Neural crest cell (in vitro differentiated cells): ENCODE measurements around the gene RNF123. TPM values are rescaled to one million over a fixed set of nuclear protein-coding genes. Genes with fewer than 3 reads are reported as not detected.
A peak's percentile ranks its signal among the peaks of the same experiment; 100 is the strongest.

Source experiments
- DNase-seq: peaks from one replicate; pipeline ENCODE4 v3.0.0; 2021; ENCODE audit warnings: low read depth, mixed read lengths, low spot score
- H3K27ac Mint-ChIP-seq: one replicate; pipeline ENCODE4 v1.8.0; 2021; ENCODE audit warnings: mild to moderate bottlenecking, mixed read lengths; ENCODE audit not compliant: unreplicated experiment
- H3K27me3 Mint-ChIP-seq: 2 replicates; pipeline ENCODE4 v1.8.0; 2021; ENCODE audit warnings: low read depth, mild to moderate bottlenecking, mixed read lengths
- H3K36me3 Mint-ChIP-seq: 2 replicates; pipeline ENCODE4 v1.8.0; 2021; ENCODE audit warnings: low read depth, mild to moderate bottlenecking, mixed read lengths
- H3K4me1 Mint-ChIP-seq: 2 replicates; pipeline ENCODE4 v1.8.0; 2021; ENCODE audit warnings: mixed read lengths
- H3K4me3 Mint-ChIP-seq: one replicate; pipeline ENCODE4 v1.8.0; 2021; ENCODE audit warnings: mild to moderate bottlenecking, mixed read lengths
- H3K9me3 Mint-ChIP-seq: 2 replicates; pipeline ENCODE4 v1.8.0; 2021; ENCODE audit warnings: mixed read lengths
- total RNA-seq: library from RNA; stranded (reverse); gene quantifications from 2 replicates; pipeline ENCODE4 v1.2.1, GENCODE V29; 2021
- TF ChIP-seq, protein P1 (sequence below): fragments of 200-600 bp; sonication (generic); conservative IDR thresholded peaks from 2 replicates; pipeline ENCODE4 v1.5.0; 2021; ENCODE audit warnings: antibody characterized with exemption, mild to moderate bottlenecking

RNF123 gene
- total RNA-seq, 1 donor from 2014 or later, result 42.4 TPM

DNA sequence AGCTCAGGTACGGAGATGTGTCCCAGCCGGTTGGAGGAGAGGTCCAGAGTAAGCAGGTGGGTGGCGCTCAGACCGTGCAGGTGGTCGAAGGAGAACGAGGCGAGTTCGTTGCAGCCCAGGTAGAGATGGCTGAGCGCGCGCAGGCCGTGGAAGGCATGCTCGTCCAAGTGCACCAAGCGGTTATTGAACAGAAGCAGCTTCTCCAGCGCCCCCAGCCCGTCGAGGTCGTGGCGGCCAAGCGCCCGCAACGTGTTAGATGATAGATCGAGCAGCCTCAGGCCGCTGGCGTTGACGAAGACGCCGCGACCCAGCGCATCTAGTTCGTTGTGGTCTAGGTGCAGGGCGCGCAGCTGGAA lies 29.5 kb downstream of the RNF123 start:
- TF ChIP-seq, protein P1, sequence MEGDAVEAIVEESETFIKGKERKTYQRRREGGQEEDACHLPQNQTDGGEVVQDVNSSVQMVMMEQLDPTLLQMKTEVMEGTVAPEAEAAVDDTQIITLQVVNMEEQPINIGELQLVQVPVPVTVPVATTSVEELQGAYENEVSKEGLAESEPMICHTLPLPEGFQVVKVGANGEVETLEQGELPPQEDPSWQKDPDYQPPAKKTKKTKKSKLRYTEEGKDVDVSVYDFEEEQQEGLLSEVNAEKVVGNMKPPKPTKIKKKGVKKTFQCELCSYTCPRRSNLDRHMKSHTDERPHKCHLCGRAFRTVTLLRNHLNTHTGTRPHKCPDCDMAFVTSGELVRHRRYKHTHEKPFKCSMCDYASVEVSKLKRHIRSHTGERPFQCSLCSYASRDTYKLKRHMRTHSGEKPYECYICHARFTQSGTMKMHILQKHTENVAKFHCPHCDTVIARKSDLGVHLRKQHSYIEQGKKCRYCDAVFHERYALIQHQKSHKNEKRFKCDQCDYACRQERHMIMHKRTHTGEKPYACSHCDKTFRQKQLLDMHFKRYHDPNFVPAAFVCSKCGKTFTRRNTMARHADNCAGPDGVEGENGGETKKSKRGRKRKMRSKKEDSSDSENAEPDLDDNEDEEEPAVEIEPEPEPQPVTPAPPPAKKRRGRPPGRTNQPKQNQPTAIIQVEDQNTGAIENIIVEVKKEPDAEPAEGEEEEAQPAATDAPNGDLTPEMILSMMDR, result no peak
- H3K9me3 Mint-ChIP-seq, result no peaks in the 10 kb centered on the region
- H3K4me1 Mint-ChIP-seq, result peaks cover 27% of the 10 kb centered on the region
- DNase-seq, result no peak
- peak overlapping the region; percentile 92 for H3K27ac Mint-ChIP-seq
- peaks cover 8% of the 10 kb centered on the region for H3K36me3 Mint-ChIP-seq
- H3K27me3 Mint-ChIP-seq, result peaks cover 17% of the 10 kb centered on the region
- peak overlapping the region; percentile 98 for H3K4me3 Mint-ChIP-seq

DNA sequence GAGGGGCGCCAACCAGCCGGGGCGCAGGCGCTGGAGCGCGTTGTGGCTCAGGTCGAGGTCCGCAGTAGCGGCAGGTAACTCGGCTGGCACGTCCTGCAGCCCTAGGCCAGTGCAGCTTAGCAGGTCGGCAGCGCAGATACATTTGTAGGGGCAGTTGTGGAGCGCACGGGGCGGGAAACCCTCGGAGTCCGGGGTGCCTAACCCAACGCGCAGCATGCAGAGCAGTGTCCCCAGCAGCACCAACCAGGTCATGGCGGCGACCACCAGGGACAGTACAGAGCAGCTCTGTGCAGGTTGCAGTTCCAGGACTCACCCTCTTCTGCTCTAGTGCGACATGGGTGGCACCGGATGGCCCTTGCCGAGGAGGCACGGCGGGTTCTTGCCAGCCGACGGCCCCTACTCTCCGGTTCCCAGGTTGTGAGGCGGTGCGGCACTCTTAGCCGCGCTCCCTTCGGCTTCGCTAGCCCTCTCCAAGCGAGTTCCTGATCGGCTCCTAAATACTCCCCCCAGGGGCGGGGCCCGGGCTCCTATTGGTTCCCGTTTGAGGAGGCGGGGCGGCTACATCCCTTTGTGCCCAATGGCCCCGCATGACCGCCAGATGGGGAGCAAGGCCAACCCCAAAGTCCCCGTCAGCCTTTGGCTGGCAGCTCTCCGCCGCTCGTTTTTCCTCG lies 30.0 kb downstream of the RNF123 start, which contains the start of gene AMIGO3:
AMIGO3 (minus strand) TSS at position 471 of the 671 bp plus-strand sequence; CDS start at position 252, 219 bp downstream.
- peaks cover 8% of the 10 kb centered on the region for H3K36me3 Mint-ChIP-seq
- H3K4me3 Mint-ChIP-seq, result peak within 1 kb of the TSS; percentile 98
- TF ChIP-seq, protein P1, result peak; percentile 73
- no peaks in the 10 kb centered on the region for H3K9me3 Mint-ChIP-seq
- H3K4me1 Mint-ChIP-seq, result peaks cover 31% of the 10 kb centered on the region
- peaks cover 19% of the 10 kb centered on the region for H3K27me3 Mint-ChIP-seq
- DNase-seq, result peak; percentile 90
- peak within 1 kb of the TSS; percentile 92 for H3K27ac Mint-ChIP-seq

DNA sequence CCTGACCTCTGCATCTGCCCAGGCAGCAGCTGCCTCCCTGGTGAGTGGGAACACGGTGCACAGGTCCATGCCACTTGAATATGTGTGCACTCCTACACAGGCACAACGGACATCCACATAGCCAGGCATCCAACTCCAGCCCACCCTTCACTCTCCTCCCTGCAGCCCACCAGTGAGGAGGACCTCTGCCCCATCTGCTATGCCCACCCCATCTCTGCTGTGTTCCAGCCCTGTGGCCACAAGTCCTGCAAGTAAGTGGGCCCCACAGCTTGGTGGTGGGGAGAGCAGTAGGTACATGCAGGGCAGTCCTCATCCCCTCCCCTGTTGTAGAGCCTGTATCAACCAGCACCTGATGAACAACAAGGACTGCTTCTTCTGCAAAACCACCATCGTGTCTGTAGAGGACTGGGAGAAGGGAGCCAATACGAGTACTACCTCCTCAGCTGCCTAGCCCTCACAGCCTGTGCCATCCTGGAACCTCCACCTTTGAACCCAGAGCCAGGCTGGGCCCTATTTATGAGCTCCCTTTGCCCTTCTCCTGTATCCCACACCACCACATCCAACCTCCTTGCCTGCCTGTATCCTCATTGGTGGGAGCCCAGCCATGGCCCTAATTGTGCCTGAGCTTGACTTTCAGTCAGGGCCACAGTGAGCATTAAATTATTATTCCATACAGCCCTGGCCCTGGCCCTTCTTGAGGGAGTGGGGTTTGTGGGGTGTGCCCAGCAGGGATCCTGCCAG lies 31.7 kb downstream of the RNF123 start:
- H3K27ac Mint-ChIP-seq, result peak overlapping the region; percentile 29
- peaks cover 19% of the 10 kb centered on the region for H3K27me3 Mint-ChIP-seq
- no peak for DNase-seq
- peaks cover 8% of the 10 kb centered on the region for H3K36me3 Mint-ChIP-seq
- peaks cover 36% of the 10 kb centered on the region for H3K4me1 Mint-ChIP-seq
- TF ChIP-seq, protein P1, result no peak
- H3K4me3 Mint-ChIP-seq, result peak overlapping the region; percentile 98
- no peaks in the 10 kb centered on the region for H3K9me3 Mint-ChIP-seq

DNA sequence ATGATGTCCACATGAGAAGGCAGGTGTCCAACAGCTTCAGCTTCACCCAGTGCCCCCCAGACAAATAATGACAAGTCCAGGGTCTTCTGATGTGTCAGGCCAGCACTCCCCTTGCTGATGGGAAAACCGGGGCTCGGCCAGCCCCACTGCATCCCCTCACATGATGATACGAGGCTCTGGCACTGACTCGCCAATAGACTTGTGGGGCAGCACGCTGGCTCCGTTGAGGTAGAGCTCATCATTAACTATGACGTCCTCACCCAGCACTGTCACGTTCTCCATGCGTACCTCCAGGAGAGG lies 32.2 kb downstream of the RNF123 start:
- Mint-ChIP-seq H3K27me3 (peaks cover 19% of the 10 kb centered on the region), H3K36me3 (peaks cover 8% of the 10 kb centered on the region), H3K9me3 (no peaks in the 10 kb centered on the region), H3K4me3 (peak overlapping the region; percentile 98), H3K27ac (no peak overlapping the region), H3K4me1 (peaks cover 36% of the 10 kb centered on the region)
- TF ChIP-seq, protein P1, result no peak
- DNase-seq, result no peak

DNA sequence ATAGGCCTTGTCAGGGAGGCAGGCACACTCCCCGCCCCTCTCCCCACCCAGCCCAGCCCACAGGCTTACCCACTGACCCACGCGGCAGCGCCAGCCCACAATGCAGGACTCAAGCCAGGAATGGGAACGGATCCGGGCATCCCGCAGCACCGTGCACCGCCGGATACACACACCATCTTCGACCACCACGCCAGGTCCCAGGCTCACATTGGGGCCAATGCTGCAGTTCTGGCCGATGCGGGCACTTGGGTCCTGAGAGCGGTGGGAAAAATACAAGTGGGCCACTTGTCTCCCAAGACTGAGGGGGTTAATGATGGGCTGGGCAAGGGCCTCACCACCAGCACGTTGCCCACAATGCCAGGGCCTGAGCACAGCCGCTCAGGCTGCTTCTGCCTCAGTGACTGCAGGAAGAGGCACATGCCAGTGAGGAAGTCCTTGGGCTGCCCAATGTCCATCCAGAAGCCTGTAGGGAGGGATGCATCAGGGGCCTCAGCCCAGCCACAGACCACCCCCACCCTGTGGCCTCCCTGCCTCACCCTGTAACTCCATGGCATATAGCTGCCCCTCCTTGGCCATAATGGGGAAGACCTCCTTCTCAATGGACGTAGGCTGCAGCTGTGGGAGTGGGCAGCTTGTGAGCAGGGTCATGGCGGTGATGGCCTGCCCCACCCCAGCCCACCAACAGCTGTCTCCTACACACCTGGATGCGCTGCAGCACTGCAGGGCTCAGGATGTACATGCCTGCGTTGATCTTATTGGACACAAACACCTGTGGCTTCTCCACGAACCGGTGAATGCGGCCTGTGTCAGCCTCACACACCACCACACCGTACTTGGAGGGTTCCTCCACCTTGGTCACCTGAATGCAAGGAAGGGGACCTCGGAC lies 32.8 kb downstream of the RNF123 start:
- Mint-ChIP-seq H3K9me3 (no peaks in the 10 kb centered on the region), H3K4me3 (peak overlapping the region; percentile 98), H3K27ac (no peak overlapping the region), H3K36me3 (peaks cover 8% of the 10 kb centered on the region), H3K4me1 (peaks cover 36% of the 10 kb centered on the region), H3K27me3 (peaks cover 19% of the 10 kb centered on the region)
- DNase-seq, result no peak
- TF ChIP-seq, protein P1, result no peak
